IMR-90 (cell line): ENCODE results near the gene LPCAT4. TPM values are rescaled to one million over a fixed set of nuclear protein-coding genes. Genes with fewer than 3 reads are reported as not detected.

Experiments used
- ATAC-seq: fragments of 200-7000 bp; cut with Tn5 transposase; 2 replicates; pipeline ENCODE4 v1.9.1; 2020; ENCODE audit warnings: low read depth, mild to moderate bottlenecking, moderate library complexity
- BruUV-seq: library from RNA; stranded (reverse); fragments of 400-500 nt; replicated peaks from 2 replicates; lab custom pipeline; 2021; lab: Mats Ljungman, UMichigan
- CTCF ChIA-PET: fragments of 300-600 bp; formaldehyde crosslinking; extraction: SDS; loops from one replicate; lab custom pipeline; 2021; ENCODE audit warnings: antibody characterized with exemption; lab: Yijun Ruan, JAX
- POLR2A ChIA-PET: fragments of 300-600 bp; sonication (Branson Sonifier 250); formaldehyde crosslinking; loops from one replicate; lab custom pipeline; 2022; ENCODE audit warnings: antibody characterized with exemption; ENCODE audit not compliant: unreplicated experiment; lab: Charles Lee
- DNase-seq: peaks from one replicate; pipeline ENCODE4 v3.0.0; 2013
- H2AFZ ChIP-seq: replicated peaks from 2 replicates; pipeline ENCODE3; 2013; ENCODE audit warnings: low read length, mild to moderate bottlenecking; ENCODE audit not compliant: poor library complexity
- H2AK5ac ChIP-seq: 2 replicates; pipeline ENCODE4 v1.6.1; 2013; ENCODE audit warnings: low read depth, low read length, inconsistent platforms
- H2AK9ac ChIP-seq: replicated peaks from 2 replicates; pipeline ENCODE3; 2013; ENCODE audit warnings: mild to moderate bottlenecking, low read depth, low read length, moderate library complexity; ENCODE audit not compliant: poor library complexity
- H2BK120ac ChIP-seq: 2 replicates; pipeline ENCODE4 v1.6.1; 2013; ENCODE audit warnings: low read depth, low read length, inconsistent platforms
- H2BK15ac ChIP-seq: 3 replicates; pipeline ENCODE4 v1.6.1; 2013; ENCODE audit warnings: low read depth, low read length, inconsistent platforms
- H2BK20ac ChIP-seq: 2 replicates; pipeline ENCODE4 v1.6.1; 2013; ENCODE audit warnings: low read depth, mild to moderate bottlenecking, inconsistent platforms, low read length, moderate library complexity
- H2BK5ac ChIP-seq: 2 replicates; pipeline ENCODE4 v1.6.1; 2013; ENCODE audit warnings: mild to moderate bottlenecking, low read depth, low read length, inconsistent platforms; ENCODE audit not compliant: poor library complexity, severe bottlenecking
- H3K14ac ChIP-seq: replicated peaks from 2 replicates; pipeline ENCODE4 v1.6.1; 2013; ENCODE audit warnings: low read depth, low read length, inconsistent platforms
- H3K18ac ChIP-seq: 2 replicates; pipeline ENCODE4 v1.6.1; 2013; ENCODE audit warnings: low read depth, low read length, control low read depth
- H3K23ac ChIP-seq: 2 replicates; pipeline ENCODE4 v1.6.1; 2013; ENCODE audit warnings: low read depth, low read length, inconsistent platforms
- H3K27ac ChIP-seq: 2 replicates; pipeline ENCODE4 v1.5.1; 2013; ENCODE audit warnings: mild to moderate bottlenecking, control low read depth, low read length; ENCODE audit not compliant: insufficient read depth
- H3K27me3 ChIP-seq: 2 replicates; pipeline ENCODE4 v1.6.1; 2013; ENCODE audit warnings: low read length; ENCODE audit not compliant: control insufficient read depth, insufficient read depth
- H3K36me3 ChIP-seq: 2 replicates; pipeline ENCODE4 v1.6.1; 2013; ENCODE audit warnings: low read length, mixed read lengths; ENCODE audit not compliant: control insufficient read depth, insufficient read depth
- H3K4ac ChIP-seq: 2 replicates; pipeline ENCODE4 v1.6.1; 2013; ENCODE audit warnings: low read depth, low read length, inconsistent platforms
- H3K4me1 ChIP-seq: 2 replicates; pipeline ENCODE4 v1.6.1; 2013; ENCODE audit warnings: low read length, mixed read lengths; ENCODE audit not compliant: control insufficient read depth, insufficient read depth
- H3K4me2 ChIP-seq: 2 replicates; pipeline ENCODE4 v1.6.1; 2013; ENCODE audit warnings: low read depth, mild to moderate bottlenecking, control low read depth, low read length, moderate library complexity
- H3K4me3 ChIP-seq: 2 replicates; pipeline ENCODE4 v1.5.1; 2013; ENCODE audit warnings: low read depth, mild to moderate bottlenecking, control low read depth, low read length, moderate library complexity; ENCODE audit not compliant: insufficient read depth
- H3K56ac ChIP-seq: 2 replicates; pipeline ENCODE4 v1.6.1; 2013; ENCODE audit warnings: low read length, inconsistent platforms; ENCODE audit not compliant: insufficient read depth; ENCODE audit errors: extremely low read depth
- H3K79me1 ChIP-seq, 2 experiments: 2 replicates each; pipeline ENCODE4 v1.6.1; 2013; ENCODE audit warnings: low read length in 2 of 2, inconsistent platforms in 1 of 2, low read depth in 1 of 2
- H3K9ac ChIP-seq: 2 replicates; pipeline ENCODE4 v1.6.1; 2013; ENCODE audit warnings: low read depth, low read length, control low read depth
- H3K9me1 ChIP-seq: 2 replicates; pipeline ENCODE4 v1.6.1; 2013; ENCODE audit warnings: low read length, inconsistent platforms; ENCODE audit not compliant: insufficient read depth
- H3K9me3 ChIP-seq: 2 replicates; pipeline ENCODE4 v1.6.1; 2013; ENCODE audit warnings: low read length; ENCODE audit not compliant: control insufficient read depth, insufficient read depth
- H4K20me1 ChIP-seq: 2 replicates; pipeline ENCODE4 v1.6.1; 2013; ENCODE audit warnings: low read length, inconsistent platforms; ENCODE audit not compliant: insufficient read depth
- H4K5ac ChIP-seq: 2 replicates; pipeline ENCODE4 v1.6.1; 2013; ENCODE audit warnings: mild to moderate bottlenecking, low read depth, low read length, control low read depth
- H4K8ac ChIP-seq, 2 experiments: 2 replicates each; pipeline ENCODE4 v1.6.1; 2013; ENCODE audit warnings: low read depth in 2 of 2, low read length in 2 of 2, control low read depth in 1 of 2, inconsistent platforms in 1 of 2
- H4K91ac ChIP-seq: 2 replicates; pipeline ENCODE4 v1.6.1; 2013; ENCODE audit warnings: low read depth, low read length, inconsistent platforms; ENCODE audit not compliant: insufficient read depth
- BHLHE40 ChIP-seq: fragments of 150-350 bp; IDR thresholded peaks from 2 replicates; pipeline ENCODE4 v1.6.1; 2016; ENCODE audit warnings: mild to moderate bottlenecking, low read depth, low read length
- CEBPB ChIP-seq: IDR thresholded peaks from 2 replicates; pipeline ENCODE4 v1.6.1; 2012; ENCODE audit warnings: low read depth, low read length, improper control_type of control experiment
- CHD1 ChIP-seq: IDR thresholded peaks from 2 replicates; pipeline ENCODE4 v1.6.1; 2012; ENCODE audit warnings: low read depth, low read length, improper control_type of control experiment
- CTCF ChIP-seq: conservative IDR thresholded peaks from 2 replicates; pipeline ENCODE4 v1.5.1; 2012; ENCODE audit warnings: mild to moderate bottlenecking, low read depth, low read length, improper control_type of control experiment
- ELK1 ChIP-seq: fragments of 150-350 bp; IDR thresholded peaks from 2 replicates; pipeline ENCODE4 v1.6.1; 2016; ENCODE audit warnings: low read depth, mild to moderate bottlenecking, low read length, moderate library complexity, borderline replicate concordance
- FOS ChIP-seq: fragments of 150-350 bp; IDR thresholded peaks from 2 replicates; pipeline ENCODE4 v1.6.1; 2016; ENCODE audit warnings: low read depth, low read length
- MAFK ChIP-seq: IDR thresholded peaks from 2 replicates; pipeline ENCODE4 v1.6.1; 2012; ENCODE audit warnings: low read depth, low read length, improper control_type of control experiment
- MAZ ChIP-seq: IDR thresholded peaks from 2 replicates; pipeline ENCODE4 v1.6.1; 2012; ENCODE audit warnings: low read depth, mild to moderate bottlenecking, low read length, improper control_type of control experiment, moderate library complexity, borderline replicate concordance
- MXI1 ChIP-seq: IDR thresholded peaks from 2 replicates; pipeline ENCODE4 v1.6.1; 2012; ENCODE audit warnings: low read depth, mild to moderate bottlenecking, low read length, moderate library complexity, borderline replicate concordance
- POLR2A ChIP-seq: IDR thresholded peaks from 2 replicates; pipeline ENCODE4 v1.6.1; 2012; ENCODE audit warnings: mild to moderate bottlenecking, low read depth, low read length
- RAD21 ChIP-seq: IDR thresholded peaks from 2 replicates; pipeline ENCODE4 v1.6.1; 2012; ENCODE audit warnings: low read length, improper control_type of control experiment
- RCOR1 ChIP-seq: IDR thresholded peaks from 2 replicates; pipeline ENCODE4 v1.6.1; 2012; ENCODE audit warnings: mild to moderate bottlenecking, low read length, improper control_type of control experiment; ENCODE audit not compliant: insufficient replicate concordance
- RFX5 ChIP-seq: IDR thresholded peaks from 2 replicates; pipeline ENCODE4 v1.8.0; 2012; ENCODE audit warnings: low read depth, mild to moderate bottlenecking, low read length, moderate library complexity
- SMC3 ChIP-seq: fragments of 150-350 bp; IDR thresholded peaks from 2 replicates; pipeline ENCODE4 v1.6.1; 2016; ENCODE audit warnings: low read depth, mild to moderate bottlenecking, antibody characterized with exemption, low read length, moderate library complexity
- WGBS, 2 experiments: methylation state at CpG; one replicate each; pipeline versions ENCODE4 v1.1.5 to v1.1.7; 2013; ENCODE audit warnings: missing lambda C conversion rate in 2 of 2; ENCODE audit not compliant: insufficient read length in 1 of 2; ENCODE audit errors: extremely low coverage in 2 of 2; 5-methylcytosine and 5-hydroxymethylcytosine counted together
- dilution Hi-C: fragments of 300-500 bp; cut with HindIII; formaldehyde crosslinking; loops from one replicate; pipeline ENCODE4 v1.14.3; 2018; ENCODE audit warnings: low sequenced_read_pairs; ENCODE audit not compliant: unreplicated experiment
- in situ Hi-C: fragments of 300-500 bp; cut with MboI; formaldehyde crosslinking; loops from 3 replicates; pipeline ENCODE4 v1.14.3; 2019; ENCODE audit warnings: low sequenced_read_pairs, inconsistent platforms, mixed read lengths
- intact Hi-C: fragments of 100-400 bp; cut with micrococcal nuclease; formaldehyde crosslinking; loops from 2 replicates; pipeline ENCODE4 v1.10.0; 2022
- polyA plus RNA-seq, 3 experiments: library from polyadenylated mRNA; depleted of rRNA; stranded (reverse); fragments of >200 nt; gene quantifications; 2 replicates each; pipeline ENCODE4 v1.2.3, GENCODE V29; 2012; ENCODE audit warnings: low replicate concordance in 1 of 3
- total RNA-seq: library from RNA; depleted of rRNA; stranded (reverse); fragments of >200 nt; gene quantifications from 2 replicates; pipeline ENCODE4 v1.2.3, GENCODE V29; 2012
- TF ChIP-seq, protein P1 (sequence below): fragments of 150-350 bp; IDR thresholded peaks from 2 replicates; pipeline ENCODE4 v1.6.1; 2017; ENCODE audit warnings: mild to moderate bottlenecking, antibody characterized with exemption, low read length, low read depth

LPCAT4 gene
- total and polyA plus RNA-seq, 2 of the 4 experiments (the other 2 are of a cell fraction) = 3.8 to 44.4 TPM

DNA sequence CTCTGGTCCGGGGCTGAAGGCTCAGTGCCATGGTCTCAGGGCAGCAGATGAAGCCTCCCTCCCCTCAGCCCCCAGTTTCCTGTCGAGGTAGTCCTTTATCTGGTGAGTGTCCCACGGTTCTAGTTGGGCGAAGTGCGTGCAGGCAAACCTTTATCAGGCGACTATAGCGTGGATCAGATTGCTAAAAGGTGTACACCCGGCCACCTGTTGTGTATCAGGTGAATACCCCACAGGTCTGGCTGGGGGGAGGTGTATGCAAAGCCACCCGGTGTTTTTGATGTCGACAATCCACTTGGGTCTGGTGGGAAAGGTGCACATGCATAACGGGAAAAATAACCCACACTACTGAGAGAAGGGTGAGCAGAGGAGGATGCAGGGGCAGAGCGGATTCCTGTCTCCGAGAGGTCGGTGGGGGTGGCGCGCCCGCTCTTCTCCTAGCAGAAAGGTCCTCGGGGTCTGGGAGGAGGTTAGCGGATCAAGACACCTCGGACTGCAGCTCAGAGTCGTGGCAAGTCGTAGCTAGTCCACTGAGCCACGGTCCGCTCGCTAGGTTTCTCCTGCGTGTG lies 29.9 kb downstream of the LPCAT4 start:
- Histone ChIP-seq H3K18ac (peak overlapping the region; percentile 3; the same call in 1 of the 2 replicates), H3K4me1 (peaks cover 10% of the 10 kb centered on the region), H3K4me3 (peak overlapping the region; percentile 93), H3K36me3 (peaks cover 7% of the 10 kb centered on the region), H3K79me1 (peaks cover 6 to 31% of the 10 kb centered on the region in 2 experiments; a peak in 3 of 4 replicates), H3K27me3 (no peaks in the 10 kb centered on the region), H3K9me1 (no peaks in the 10 kb centered on the region), H3K27ac (peak overlapping the region; percentile 26; the same call in 1 of the 2 replicates), H3K9ac (peak overlapping the region; percentile 65), H4K20me1 (peaks cover 3% of the 10 kb centered on the region; the same call in 1 of the 2 replicates), H3K14ac (peak overlapping the region; percentile 70), H2BK15ac (no peak overlapping the region), H3K9me3 (no peaks in the 10 kb centered on the region), H4K5ac (peak overlapping the region; percentile 25; the same call in 1 of the 2 replicates), H2BK120ac (no peak overlapping the region), H4K91ac (no peak overlapping the region), H3K56ac (no peak overlapping the region), H3K4ac (peak overlapping the region; percentile 71; the same call in 1 of the 2 replicates), H3K4me2 (peak overlapping the region; percentile 98), H3K23ac (peak overlapping the region; percentile 85), H2AK5ac (0 out of 2 replicates have a peak overlapping the region, but pooled peaks have one; percentile 8), H2BK5ac (peak overlapping the region; percentile 71), H2AK9ac (peak overlapping the region; percentile 80), H2AFZ (peak overlapping the region; percentile 97), H4K8ac (peak overlapping the region; percentile 27 to 47; a peak in 2 of 4 replicates), H2BK20ac (no peak overlapping the region)
- BruUV-seq = no TSS peak
- in situ Hi-C loops (no loop called here), intact Hi-C loops (no loop called here), dilution Hi-C loops (no loop called here)
- ATAC-seq = peak; percentile 1; the same call in 1 of the 2 replicates
- WGBS, 2 experiments = 6% methylated on average over 6 of the region's 26 CpGs; no CpG with 5 or more reads in 1 of the 2 experiments
- ChIA-PET CTCF (interaction anchor here (1.9 kb wide), 1 partner anchor 40 kb away, joined by 4 read pairs; no protein-coding TSS in a partner anchor), POLR2A (interaction anchor here (0.6 kb wide), 2 partner anchors 8 to 1145 kb away, joined by 3 read pairs; no protein-coding TSS in a partner anchor)
- DNase-seq = no peak
- TF ChIP-seq, protein P1, sequence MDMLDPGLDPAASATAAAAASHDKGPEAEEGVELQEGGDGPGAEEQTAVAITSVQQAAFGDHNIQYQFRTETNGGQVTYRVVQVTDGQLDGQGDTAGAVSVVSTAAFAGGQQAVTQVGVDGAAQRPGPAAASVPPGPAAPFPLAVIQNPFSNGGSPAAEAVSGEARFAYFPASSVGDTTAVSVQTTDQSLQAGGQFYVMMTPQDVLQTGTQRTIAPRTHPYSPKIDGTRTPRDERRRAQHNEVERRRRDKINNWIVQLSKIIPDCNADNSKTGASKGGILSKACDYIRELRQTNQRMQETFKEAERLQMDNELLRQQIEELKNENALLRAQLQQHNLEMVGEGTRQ = no peak
- TF ChIP-seq RCOR1 (no peak), BHLHE40 (no peak), CEBPB (no peak), MXI1 (no peak), ELK1 (no peak), MAZ (no peak), SMC3 (no peak), POLR2A (no peak), RFX5 (no peak), CTCF (no peak), FOS (no peak), CHD1 (no peak), MAFK (no peak), RAD21 (no peak)
